Activated CD8-positive, alpha-beta T cell treated with anti-CD3 and anti-CD28 coated beads for 36 hours (primary cell): ENCODE data around the gene DLG2. TPM values are rescaled to one million over a fixed set of nuclear protein-coding genes. Genes with fewer than 3 reads are reported as not detected.

Experiments
- ATAC-seq: fragments of 200-7000 bp; cut with Tn5 transposase; one replicate; pipeline ENCODE4 v1.10.0; 2021; ENCODE audit warnings: mild to moderate bottlenecking, moderate library complexity
- CTCF ChIA-PET: fragments of 350-600 bp; sonication (Branson Sonifier 250); formaldehyde crosslinking; loops from one replicate; lab custom pipeline; 2021; ENCODE audit warnings: antibody characterized with exemption; lab: Charles Lee
- POLR2A ChIA-PET: fragments of 350-600 bp; sonication (Branson Sonifier 250); formaldehyde crosslinking; loops from one replicate; lab custom pipeline; 2021; ENCODE audit warnings: antibody characterized with exemption; lab: Charles Lee
- DNase-seq: peaks from one replicate; pipeline ENCODE4 v3.0.0-alpha.2; 2020
- H3K27ac Mint-ChIP-seq: one replicate; pipeline ENCODE4 v1.8.0; 2021; ENCODE audit warnings: mild to moderate bottlenecking, mixed read lengths
- H3K27me3 Mint-ChIP-seq: one replicate; pipeline ENCODE4 v1.8.0; 2021; ENCODE audit warnings: mixed read lengths
- H3K36me3 Mint-ChIP-seq: one replicate; pipeline ENCODE4 v1.8.0; 2021; ENCODE audit warnings: low read depth, mixed read lengths
- H3K4me1 Mint-ChIP-seq: one replicate; pipeline ENCODE4 v1.8.0; 2021; ENCODE audit warnings: low read depth, mixed read lengths
- H3K4me3 Mint-ChIP-seq: one replicate; pipeline ENCODE4 v1.8.0; 2021; ENCODE audit warnings: mild to moderate bottlenecking, moderate library complexity, mixed read lengths
- H3K9me3 Mint-ChIP-seq: one replicate; pipeline ENCODE4 v1.8.0; 2021; ENCODE audit warnings: mixed read lengths
- intact Hi-C: fragments of 100-400 bp; cut with micrococcal nuclease; formaldehyde crosslinking; loops from one replicate; pipeline ENCODE4 v1.10.0; 2022
- total RNA-seq, 2 experiments: library from RNA; stranded (reverse); gene quantifications; one replicate each; pipeline ENCODE4 v1.2.3, GENCODE V29; 2021
- TF ChIP-seq, protein P1 (sequence below): fragments of 200-600 bp; IDR thresholded peaks from one replicate; pipeline ENCODE4 v1.8.0; 2022; ENCODE audit warnings: antibody characterized with exemption, mild to moderate bottlenecking

Gene DLG2
- total RNA-seq, 2 experiments from 2014 or later, result 2.2 to 2.6 TPM

DNA sequence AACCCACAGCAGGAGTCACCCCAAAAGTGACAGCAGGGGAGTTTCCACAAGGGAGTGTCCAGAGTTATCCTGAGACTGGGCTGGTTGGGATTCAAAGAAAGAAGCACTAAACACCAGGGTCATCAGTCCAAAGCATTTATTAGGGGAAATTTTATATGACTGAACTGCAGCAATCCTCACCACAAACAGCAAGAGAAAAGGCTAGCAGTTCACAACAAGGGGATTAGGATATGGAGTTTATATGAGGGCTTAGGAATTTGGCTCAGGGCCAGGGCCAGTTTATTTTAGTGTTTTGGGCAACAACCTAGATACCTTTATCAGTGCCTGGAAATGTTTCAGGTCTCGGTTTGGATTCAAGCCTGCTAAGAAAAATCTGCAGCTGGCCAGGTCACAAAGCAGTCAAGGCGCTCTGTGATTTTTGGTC, 16.1 kb upstream of the DLG2 start:
- H3K4me1 Mint-ChIP-seq, result peaks cover 4% of the 10 kb centered on the region
- peaks cover 8% of the 10 kb centered on the region for H3K27me3 Mint-ChIP-seq
- intact Hi-C loops, result no loop called here
- no peak overlapping the region for H3K4me3 Mint-ChIP-seq
- ATAC-seq (no peak), DNase-seq (no peak)
- POLR2A ChIA-PET, result no interaction called here
- CTCF ChIA-PET, result no interaction called here
- no peak overlapping the region for H3K27ac Mint-ChIP-seq
- no peaks in the 10 kb centered on the region for H3K9me3 Mint-ChIP-seq
- TF ChIP-seq, protein P1, sequence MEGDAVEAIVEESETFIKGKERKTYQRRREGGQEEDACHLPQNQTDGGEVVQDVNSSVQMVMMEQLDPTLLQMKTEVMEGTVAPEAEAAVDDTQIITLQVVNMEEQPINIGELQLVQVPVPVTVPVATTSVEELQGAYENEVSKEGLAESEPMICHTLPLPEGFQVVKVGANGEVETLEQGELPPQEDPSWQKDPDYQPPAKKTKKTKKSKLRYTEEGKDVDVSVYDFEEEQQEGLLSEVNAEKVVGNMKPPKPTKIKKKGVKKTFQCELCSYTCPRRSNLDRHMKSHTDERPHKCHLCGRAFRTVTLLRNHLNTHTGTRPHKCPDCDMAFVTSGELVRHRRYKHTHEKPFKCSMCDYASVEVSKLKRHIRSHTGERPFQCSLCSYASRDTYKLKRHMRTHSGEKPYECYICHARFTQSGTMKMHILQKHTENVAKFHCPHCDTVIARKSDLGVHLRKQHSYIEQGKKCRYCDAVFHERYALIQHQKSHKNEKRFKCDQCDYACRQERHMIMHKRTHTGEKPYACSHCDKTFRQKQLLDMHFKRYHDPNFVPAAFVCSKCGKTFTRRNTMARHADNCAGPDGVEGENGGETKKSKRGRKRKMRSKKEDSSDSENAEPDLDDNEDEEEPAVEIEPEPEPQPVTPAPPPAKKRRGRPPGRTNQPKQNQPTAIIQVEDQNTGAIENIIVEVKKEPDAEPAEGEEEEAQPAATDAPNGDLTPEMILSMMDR, result no peak
- peaks cover 7% of the 10 kb centered on the region for H3K36me3 Mint-ChIP-seq

DNA sequence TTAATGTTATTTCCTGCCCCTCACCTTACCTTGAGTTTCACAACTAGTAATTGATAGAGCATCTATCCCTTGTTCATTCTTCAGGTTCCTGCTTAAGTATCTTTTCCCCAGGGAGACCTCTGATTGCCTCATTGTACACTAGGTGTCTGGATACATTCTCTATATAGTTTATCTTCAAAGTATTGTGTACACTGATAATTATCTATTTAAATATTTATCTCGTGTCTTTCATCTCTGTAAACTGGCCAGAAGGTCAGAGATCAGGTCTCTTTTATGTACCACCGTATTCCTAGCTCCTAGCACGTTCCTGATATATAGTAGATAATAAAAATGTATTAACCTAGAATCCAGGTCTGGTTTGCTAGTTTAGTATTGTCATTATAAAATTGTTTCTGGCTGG, 7.6 kb upstream of the DLG2 start:
- POLR2A ChIA-PET, result interaction anchor here (1.0 kb wide), 1 partner anchor 13 kb away, joined by 3 read pairs; the partner anchor contains the start of gene TMEM126A
- DNase-seq, result no peak
- CTCF ChIA-PET, result no interaction called here

DNA sequence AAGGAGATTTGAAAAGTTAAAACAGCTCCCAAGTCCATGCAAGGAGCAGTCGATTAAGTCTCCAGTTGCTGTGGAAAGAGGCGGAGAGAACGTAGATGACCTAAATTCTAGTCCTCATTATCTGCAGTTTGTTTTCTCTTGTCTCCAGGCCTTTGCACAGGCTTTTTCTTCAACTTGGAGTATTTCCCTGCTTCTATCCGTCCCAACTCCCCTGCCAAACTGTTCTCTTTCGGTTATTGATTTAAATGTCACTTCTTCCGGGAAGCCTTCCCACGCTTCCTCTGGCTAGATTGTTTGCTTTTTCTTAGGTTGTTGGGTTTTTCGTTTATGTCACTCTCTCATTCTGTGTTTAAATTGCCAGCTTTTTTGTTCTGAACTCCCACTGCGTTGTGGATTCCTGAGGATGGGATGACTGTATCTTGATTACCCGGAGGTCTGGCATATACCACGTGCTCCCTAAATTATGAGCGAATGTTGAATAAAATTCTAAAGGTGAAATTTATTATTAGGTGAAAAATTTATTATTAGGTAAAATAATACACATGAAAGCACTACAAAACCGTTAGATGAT, 1.7 kb upstream of the DLG2 start:
- Mint-ChIP-seq H3K4me1 (peaks cover 36% of the 10 kb centered on the region), H3K4me3 (peak overlapping the region; percentile 93), H3K9me3 (no peaks in the 10 kb centered on the region), H3K27me3 (no peaks in the 10 kb centered on the region), H3K36me3 (peaks cover 23% of the 10 kb centered on the region), H3K27ac (peak overlapping the region; percentile 97)
- TF ChIP-seq, protein P1, result no peak
- ATAC-seq, result peak; percentile 6
- peak; percentile 56 for DNase-seq
- ChIA-PET POLR2A (interaction anchor here (0.6 to 3.0 kb wide), 12 partner anchors 8 to 616 kb away, joined by 3 to 33 read pairs (median 4); partner anchors contain the start of genes CCDC83 and TMEM126A), CTCF (interaction anchor here (0.7 to 2.3 kb wide), 3 partner anchors 19 to 35 kb away, joined by 3 to 8 read pairs (median 4); partner anchors contain the start of gene TMEM126A)
- intact Hi-C loops, result loop anchor here (5.0 kb wide), 1 partner anchor 33 kb away; no protein-coding TSS in a partner anchor

More for the DNA sequence above, 7.6 kb upstream of the DLG2 start:
- TF ChIP-seq, protein P1, result no peak
- no peak overlapping the region for H3K27ac Mint-ChIP-seq
- ATAC-seq, result no peak
- peaks cover 33% of the 10 kb centered on the region for H3K36me3 Mint-ChIP-seq
- intact Hi-C loops, result no loop called here
- peaks cover 14% of the 10 kb centered on the region for H3K4me1 Mint-ChIP-seq
- H3K27me3 Mint-ChIP-seq, result no peaks in the 10 kb centered on the region
- no peak overlapping the region for H3K4me3 Mint-ChIP-seq
- H3K9me3 Mint-ChIP-seq, result no peaks in the 10 kb centered on the region

DNA sequence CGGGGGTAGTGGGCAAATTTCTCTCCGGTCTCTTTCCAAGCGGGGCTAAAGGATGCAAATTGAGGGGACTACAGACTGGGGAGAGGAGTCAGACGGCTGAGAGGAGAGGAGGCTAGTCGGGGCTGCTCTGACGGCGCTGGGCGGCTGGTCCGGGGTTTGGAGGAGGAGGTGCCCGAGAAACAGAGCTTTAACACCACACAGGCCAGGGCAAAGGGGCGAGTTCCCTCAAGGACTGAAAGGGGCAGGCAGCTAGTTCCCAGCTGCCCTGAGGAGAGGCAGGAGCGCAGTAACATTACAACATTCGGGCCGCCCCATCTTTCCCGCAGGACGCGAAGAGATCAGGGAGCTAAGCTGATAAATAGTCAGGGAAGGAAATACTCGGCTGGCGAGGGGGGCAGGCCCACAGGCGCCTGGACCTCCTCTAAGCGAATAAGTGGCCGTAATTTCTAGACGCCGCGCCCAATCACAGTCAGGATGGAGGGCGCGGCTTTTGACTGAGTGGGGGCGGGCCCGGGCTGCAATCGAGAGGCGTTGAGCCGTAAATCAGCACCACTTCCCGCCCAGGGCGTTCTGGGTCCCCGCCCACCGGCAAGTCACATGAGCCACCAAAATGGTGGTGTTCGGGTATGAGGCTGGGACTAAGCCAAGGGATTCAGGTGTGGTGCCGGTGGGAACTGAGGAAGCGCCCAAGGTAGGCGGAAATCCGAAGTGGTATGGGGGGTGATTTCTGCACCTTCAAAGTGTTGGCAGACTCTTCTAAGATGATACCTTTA, 1.0 kb upstream of the DLG2 start, which contains the start of gene TMEM126B:
TMEM126B (plus strand) TSS at position 596 of the 773 bp plus-strand sequence; CDS start at position 611, 15 bp downstream.
- peaks cover 36% of the 10 kb centered on the region for H3K4me1 Mint-ChIP-seq
- peak within 1 kb of the TSS; percentile 93 for H3K4me3 Mint-ChIP-seq
- no peaks in the 10 kb centered on the region for H3K27me3 Mint-ChIP-seq
- TF ChIP-seq, protein P1, result no peak
- H3K36me3 Mint-ChIP-seq, result peaks cover 20% of the 10 kb centered on the region
- ATAC-seq, result peak; percentile 97
- no peaks in the 10 kb centered on the region for H3K9me3 Mint-ChIP-seq
- intact Hi-C loops, result loop anchor here (5.0 kb wide), 1 partner anchor 34 kb away; no protein-coding TSS in a partner anchor
- ChIA-PET CTCF (interaction anchor here (0.7 to 2.3 kb wide), 4 partner anchors 19 to 227 kb away, joined by 3 to 8 read pairs (median 4); partner anchors contain the start of genes CCDC83 and TMEM126A), POLR2A (interaction anchor here (0.6 to 3.0 kb wide), 12 partner anchors 9 to 617 kb away, joined by 3 to 33 read pairs (median 4); partner anchors contain the start of genes CCDC83 and TMEM126A)
- H3K27ac Mint-ChIP-seq, result peak within 1 kb of the TSS; percentile 97
- DNase-seq, result peak; percentile 99
